Retinal pigment epithelial cell (primary cell): ENCODE data around the gene PDSS1.

Experiments
- DNase-seq: peaks from one replicate; pipeline ENCODE4 v3.0.0-alpha.2; 2010; ENCODE audit warnings: low read depth
- H3K4me3 ChIP-seq: 2 replicates; pipeline ENCODE4 v1.5.1; 2011; ENCODE audit warnings: mild to moderate bottlenecking, low read length, control low read depth, moderate library complexity
- TF ChIP-seq, protein P1 (sequence below): conservative IDR thresholded peaks from 2 replicates; pipeline ENCODE4 v1.5.1; 2011; ENCODE audit warnings: low read depth, low read length, control low read depth, inconsistent platforms

The PDSS1 gene

DNA sequence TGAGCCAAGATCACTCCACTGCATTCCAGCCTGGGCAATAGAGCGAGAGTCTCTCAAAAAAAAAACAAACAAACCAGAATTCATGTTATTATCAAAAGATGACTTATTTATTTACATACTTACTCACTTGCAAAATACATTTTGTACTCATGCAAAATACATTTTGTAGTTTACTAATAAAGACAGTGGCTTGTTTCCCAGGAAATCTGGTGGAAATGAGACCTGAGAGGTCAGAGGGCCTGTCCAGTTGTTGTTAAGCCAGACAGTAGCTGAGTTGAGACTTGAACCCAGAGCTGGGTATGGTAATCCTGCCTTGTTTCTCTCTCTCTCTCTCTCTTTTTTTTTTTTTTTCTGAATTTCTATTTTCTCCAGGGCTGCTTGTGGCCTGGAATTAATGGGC lies 29.5 kb downstream of the PDSS1 start:
- no peak overlapping the region for H3K4me3 ChIP-seq
- TF ChIP-seq, protein P1, sequence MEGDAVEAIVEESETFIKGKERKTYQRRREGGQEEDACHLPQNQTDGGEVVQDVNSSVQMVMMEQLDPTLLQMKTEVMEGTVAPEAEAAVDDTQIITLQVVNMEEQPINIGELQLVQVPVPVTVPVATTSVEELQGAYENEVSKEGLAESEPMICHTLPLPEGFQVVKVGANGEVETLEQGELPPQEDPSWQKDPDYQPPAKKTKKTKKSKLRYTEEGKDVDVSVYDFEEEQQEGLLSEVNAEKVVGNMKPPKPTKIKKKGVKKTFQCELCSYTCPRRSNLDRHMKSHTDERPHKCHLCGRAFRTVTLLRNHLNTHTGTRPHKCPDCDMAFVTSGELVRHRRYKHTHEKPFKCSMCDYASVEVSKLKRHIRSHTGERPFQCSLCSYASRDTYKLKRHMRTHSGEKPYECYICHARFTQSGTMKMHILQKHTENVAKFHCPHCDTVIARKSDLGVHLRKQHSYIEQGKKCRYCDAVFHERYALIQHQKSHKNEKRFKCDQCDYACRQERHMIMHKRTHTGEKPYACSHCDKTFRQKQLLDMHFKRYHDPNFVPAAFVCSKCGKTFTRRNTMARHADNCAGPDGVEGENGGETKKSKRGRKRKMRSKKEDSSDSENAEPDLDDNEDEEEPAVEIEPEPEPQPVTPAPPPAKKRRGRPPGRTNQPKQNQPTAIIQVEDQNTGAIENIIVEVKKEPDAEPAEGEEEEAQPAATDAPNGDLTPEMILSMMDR: no peak
- no peak for DNase-seq

DNA sequence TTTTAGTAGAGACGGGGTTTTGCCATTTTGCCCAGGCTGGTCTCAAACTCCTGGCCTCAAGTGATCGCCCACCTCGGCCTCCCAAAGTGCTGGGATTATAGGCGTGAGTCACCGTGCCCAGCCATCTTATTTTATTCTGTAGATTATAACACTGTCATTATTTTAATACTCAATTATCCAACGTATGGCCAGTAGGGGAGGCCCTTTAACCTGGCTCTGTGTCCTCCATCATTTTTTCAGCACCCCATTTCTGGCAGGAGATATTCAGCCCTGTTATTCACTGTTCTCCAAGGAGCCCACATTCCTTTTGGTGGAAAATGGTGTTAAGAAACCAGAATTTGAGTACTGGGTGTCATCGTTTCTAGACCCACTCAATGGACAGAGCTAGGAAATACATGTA lies 31.5 kb downstream of the PDSS1 start:
- no peak overlapping the region for H3K4me3 ChIP-seq
- TF ChIP-seq, protein P1: peak; percentile 1
- DNase-seq: no peak

DNA sequence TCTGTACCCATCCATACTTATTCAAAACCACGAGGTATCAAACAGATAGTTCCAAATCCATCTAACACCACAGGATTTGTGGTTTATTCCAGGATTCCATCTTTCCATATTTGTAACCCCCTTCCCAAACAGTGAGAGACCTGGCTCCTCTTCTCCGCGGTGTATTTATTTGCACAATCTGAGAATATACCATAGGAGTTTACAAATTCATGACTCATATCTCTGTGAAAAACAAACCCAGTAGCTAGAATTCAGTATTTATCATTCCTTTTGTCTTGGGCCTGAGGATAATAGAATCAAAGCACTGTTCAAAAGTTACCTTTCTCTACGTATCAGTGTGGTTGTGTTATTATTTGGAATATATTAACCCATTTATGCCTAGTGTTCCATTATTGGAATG lies 31.9 kb downstream of the PDSS1 start:
- DNase-seq: no peak
- H3K4me3 ChIP-seq: no peak overlapping the region
- TF ChIP-seq, protein P1: no peak

DNA sequence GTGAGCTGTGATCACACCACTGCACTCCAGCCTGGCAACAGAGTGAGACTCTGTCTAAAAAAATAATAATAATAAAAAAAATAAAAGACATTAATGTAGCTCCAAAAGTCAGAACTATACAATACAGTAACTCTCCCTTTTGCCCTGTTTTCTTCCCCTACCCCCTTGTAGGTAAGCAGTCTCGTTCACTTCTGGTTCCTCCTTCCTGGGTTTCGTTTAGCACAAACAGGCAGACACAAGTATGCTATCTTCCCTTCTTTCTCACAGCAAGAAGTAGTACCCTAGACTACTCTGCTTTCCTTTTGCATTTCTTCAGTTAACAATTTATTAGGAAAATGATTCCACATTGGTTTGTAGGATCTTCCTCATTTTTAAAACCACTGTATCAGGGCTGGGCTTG lies 33.1 kb downstream of the PDSS1 start:
- TF ChIP-seq, protein P1: no peak
- DNase-seq: no peak
- H3K4me3 ChIP-seq: no peak overlapping the region

DNA sequence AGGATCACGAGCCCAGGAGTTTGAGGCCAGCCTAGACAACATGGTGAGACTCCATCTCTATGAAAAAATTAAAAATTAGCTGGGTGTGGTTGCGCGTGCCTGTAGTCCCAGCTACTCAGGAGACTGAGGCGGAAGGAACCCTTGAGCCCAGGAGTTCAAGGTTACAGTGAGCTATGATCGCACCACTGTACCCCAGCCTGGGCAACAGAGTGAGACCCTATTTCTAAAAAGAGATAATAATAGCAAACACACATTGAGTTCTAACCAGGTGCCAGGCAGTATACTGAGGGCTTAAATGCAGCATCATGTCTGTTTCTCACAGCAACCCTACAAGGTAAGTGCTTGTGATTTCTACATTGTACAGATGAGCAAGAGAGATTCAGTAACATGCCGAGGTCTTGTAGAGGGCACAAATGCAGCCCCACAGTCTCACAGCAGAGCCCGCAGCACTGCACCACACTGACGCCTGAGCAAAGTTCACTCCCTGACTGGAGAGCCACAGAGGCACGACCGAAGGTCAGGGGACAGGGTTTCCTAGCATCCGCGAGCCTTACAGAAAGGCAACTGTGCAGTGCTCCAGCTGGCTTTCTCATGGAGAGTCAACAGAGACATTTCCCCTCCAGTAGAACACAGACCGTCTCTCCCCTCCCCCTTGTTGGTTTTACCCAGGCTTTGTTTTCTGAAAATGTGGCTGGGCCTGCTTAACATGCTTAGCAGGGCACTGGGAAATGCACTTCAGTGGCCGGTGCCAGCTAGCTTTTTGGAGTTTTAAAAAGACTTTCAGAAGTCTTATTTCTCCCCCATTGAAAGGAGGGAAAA lies 36.5 kb downstream of the PDSS1 start:
- no peak overlapping the region for H3K4me3 ChIP-seq
- TF ChIP-seq, protein P1: no peak
- DNase-seq: no peak

DNA sequence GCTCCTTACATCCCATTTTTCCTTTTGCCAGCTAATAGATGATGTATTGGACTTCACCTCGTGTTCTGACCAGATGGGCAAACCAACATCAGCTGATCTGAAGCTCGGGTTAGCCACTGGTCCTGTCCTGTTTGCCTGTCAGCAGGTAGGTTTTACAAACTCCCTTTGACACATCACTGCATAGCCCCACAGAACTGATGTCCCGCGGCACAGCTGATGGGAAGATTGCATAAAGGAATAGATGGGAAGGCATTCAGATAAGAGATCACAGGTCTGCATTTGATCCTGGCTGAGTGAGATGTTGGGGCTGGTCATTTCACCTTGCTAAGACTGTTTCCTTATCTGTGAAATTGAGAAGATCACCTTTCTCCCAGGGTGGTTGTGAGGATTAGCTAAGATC lies 37.9 kb downstream of the PDSS1 start:
- TF ChIP-seq, protein P1: no peak
- no peak overlapping the region for H3K4me3 ChIP-seq
- DNase-seq: no peak

DNA sequence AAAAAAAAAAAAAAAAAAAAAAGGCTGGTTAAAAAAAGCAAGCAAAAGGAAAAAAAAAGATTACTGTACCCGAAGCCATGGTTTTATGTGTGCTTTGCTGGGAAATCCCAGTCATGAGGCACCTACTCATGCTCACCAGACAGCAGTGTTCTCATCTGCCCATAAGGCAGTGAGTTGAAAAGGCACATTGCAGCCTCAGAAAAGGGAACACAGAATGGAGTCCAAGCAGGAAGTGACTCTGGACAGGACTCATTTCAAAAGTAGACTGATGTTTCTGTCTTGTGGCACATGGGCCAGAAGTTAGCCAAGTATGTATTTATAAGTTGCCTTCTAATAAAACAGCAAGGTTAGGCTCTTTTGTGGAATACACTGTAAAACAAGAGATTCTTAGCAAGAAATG lies 40.2 kb downstream of the PDSS1 start:
- TF ChIP-seq, protein P1: no peak
- peak; percentile 89 for DNase-seq
- H3K4me3 ChIP-seq: no peak overlapping the region
